Gastrocnemius medialis (tissue), 4 donors: ENCODE data around the gene FCRL5.

Experiments used
- CTCF ChIP-seq, 5 experiments: fragments of 450-650 bp in 3 of 5; fragments of 200-600 bp in 2 of 5; sonication (generic) in 2 of 5; IDR thresholded peaks in 4 of 5; conservative IDR thresholded peaks in 1 of 5; 1 replicate in 4 of 5; 2 replicates in 1 of 5; pipeline ENCODE4 v1.5.1; 2016 to 2019; ENCODE audit warnings: antibody characterized with exemption in 5 of 5, mild to moderate bottlenecking in 3 of 5, moderate library complexity in 3 of 5
- POLR2A ChIP-seq, 2 donors: fragments of 450-650 bp; IDR thresholded peaks; one replicate each; pipeline ENCODE4 v1.6.1; 2017; ENCODE audit warnings: antibody characterized with exemption in 2 of 2, mild to moderate bottlenecking in 2 of 2, moderate library complexity in 2 of 2

GRCh38 chr1:157488156-157488555 is 64.2 kb downstream of the FCRL5 start:
- TF ChIP-seq POLR2A (IDR thresholded peaks at IDR 0.05): no peak
- TF ChIP-seq CTCF (IDR thresholded peaks at IDR 0.05 in 4 of 5, conservative IDR thresholded peaks at IDR 0.05 in 1 of 5): no peak
